Prostate gland (tissue), 2 donors: ENCODE data around the gene PTPRT. TPM values are rescaled to one million over a fixed set of nuclear protein-coding genes. Genes with fewer than 3 reads are reported as not detected.

ENCODE experiments used
- DNase-seq: peaks from one replicate; pipeline ENCODE4 v3.0.0-alpha.2; 2019; ENCODE audit warnings: low spot score
- H3K27ac ChIP-seq, 2 donors: fragments of 200-600 bp; sonication (generic); 2 replicates each; pipeline ENCODE4 v1.5.1; 2017 to 2019
- H3K27me3 ChIP-seq: fragments of 200-600 bp; sonication (generic); replicated peaks from 2 replicates; pipeline ENCODE4 v1.5.1; 2019; ENCODE audit not compliant: insufficient read depth
- H3K36me3 ChIP-seq, 2 donors: fragments of 200-600 bp; sonication (generic); 1 replicate in 1 of 2; 2 replicates in 1 of 2; pipeline versions ENCODE4 v1.5.1 to v1.8.1; 2017 to 2019
- H3K4me1 ChIP-seq: fragments of 200-600 bp; sonication (generic); replicated peaks from 2 replicates; pipeline ENCODE4 v1.5.1; 2019
- H3K4me3 ChIP-seq, 2 donors: fragments of 200-600 bp; sonication (generic); 2 replicates each; pipeline ENCODE4 v1.5.1; 2017 to 2019
- H3K9me3 ChIP-seq: fragments of 200-600 bp; sonication (generic); 2 replicates; pipeline ENCODE4 v1.5.1; 2017
- CTCF ChIP-seq, 4 experiments: fragments of 200-600 bp in 2 of 4; fragments of 450-650 bp in 2 of 4; sonication (generic) in 2 of 4; IDR thresholded peaks; 1 replicate in 3 of 4; 2 replicates in 1 of 4; pipeline ENCODE4 v1.5.1; 2016 to 2019; ENCODE audit warnings: antibody characterized with exemption in 4 of 4, mild to moderate bottlenecking in 2 of 4, moderate library complexity in 2 of 4
- POLR2A ChIP-seq: fragments of 450-650 bp; IDR thresholded peaks from one replicate; pipeline ENCODE4 v1.6.1; 2016; ENCODE audit warnings: antibody characterized with exemption, mild to moderate bottlenecking
- POLR2AphosphoS5 ChIP-seq: sonication (generic); formaldehyde crosslinking; IDR thresholded peaks from one replicate; pipeline ENCODE4 v1.6.1; 2017; ENCODE audit warnings: antibody characterized with exemption
- WGBS: methylation state at CpG from one replicate; pipeline ENCODE4 v1.1.5; 2018; 5-methylcytosine and 5-hydroxymethylcytosine counted together
- intact Hi-C: fragments of 100-400 bp; cut with DNase I; formaldehyde crosslinking; loops from one replicate; pipeline ENCODE4 v1.14.2; 2022
- total RNA-seq, 2 donors: library from RNA; depleted of rRNA; stranded (reverse); fragments of >200 nt; gene quantifications; one replicate each; pipeline ENCODE4 v1.1.0, GENCODE V29; 2016

PTPRT gene
- total RNA-seq, 2 donors from 2014 or later: 1.5 to 3.5 TPM

DNA sequence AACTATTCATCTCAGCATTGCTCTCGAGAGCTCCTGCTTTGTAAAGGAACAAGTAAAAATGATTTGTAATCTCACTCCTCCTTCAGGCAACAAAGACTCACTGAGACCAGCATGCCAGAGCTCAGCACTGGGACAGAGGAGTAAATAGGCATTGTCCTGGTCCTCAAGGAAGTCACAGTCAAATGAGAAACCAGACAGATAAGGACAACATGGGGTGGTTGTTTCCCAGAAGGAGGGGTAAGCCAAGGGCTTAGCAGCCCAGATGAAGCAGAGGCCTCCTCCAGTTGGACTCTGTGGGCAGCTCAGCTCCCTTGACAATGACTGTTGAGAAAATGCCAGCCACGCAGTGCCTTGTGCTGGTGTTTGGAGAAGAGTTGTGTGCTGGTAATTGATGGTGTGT lies 1145.8 kb downstream of the PTPRT start:
- Histone ChIP-seq H3K9me3 (no peaks in the 10 kb centered on the region), H3K4me3 (no peak overlapping the region), H3K27ac (no peak overlapping the region), H3K27me3 (no peaks in the 10 kb centered on the region), H3K36me3 (no peaks in the 10 kb centered on the region), H3K4me1 (no peaks in the 10 kb centered on the region)
- WGBS: 70% methylated on average over 2 of the region's 2 CpGs
- TF ChIP-seq CTCF (IDR thresholded peaks at IDR 0.05): no peak
- TF ChIP-seq POLR2A: no peak
- no peak for TF ChIP-seq POLR2AphosphoS5
- no peak for DNase-seq
- intact Hi-C loops: no loop called here

- Histone ChIP-seq H3K36me3 (no peaks in the 10 kb centered on the region), H3K4me1 (no peaks in the 10 kb centered on the region), H3K27ac (no peak overlapping the region), H3K27me3 (no peaks in the 10 kb centered on the region), H3K9me3 (no peaks in the 10 kb centered on the region), H3K4me3 (no peak overlapping the region)
- 20% methylated on average over 6 of the region's 6 CpGs for WGBS
- DNase-seq: no peak
- intact Hi-C loops: no loop called here
- TF ChIP-seq POLR2AphosphoS5 (no peak), POLR2A (no peak), CTCF (IDR thresholded peaks at IDR 0.05) (no peak)
Observed at GRCh38 chr20:42041000-42041565, 1148.6 kb downstream of the PTPRT start.

GRCh38 chr20:42027746-42028268 lies 1161.9 kb downstream of the PTPRT start:
- no peak overlapping the region for H3K27ac ChIP-seq
- intact Hi-C loops: no loop called here
- H3K4me1 ChIP-seq: no peaks in the 10 kb centered on the region
- TF ChIP-seq POLR2A (no peak), CTCF (IDR thresholded peaks at IDR 0.05) (no peak), POLR2AphosphoS5 (no peak)
- H3K4me3 ChIP-seq: no peak overlapping the region
- 80% methylated on average over 1 of the region's 1 CpG for WGBS
- H3K9me3 ChIP-seq: no peaks in the 10 kb centered on the region
- H3K36me3 ChIP-seq: no peaks in the 10 kb centered on the region
- DNase-seq: no peak
- H3K27me3 ChIP-seq: peaks cover 3% of the 10 kb centered on the region

GRCh38 chr20:42026599-42026998 lies 1163.1 kb downstream of the PTPRT start:
- no peak for TF ChIP-seq CTCF (IDR thresholded peaks at IDR 0.05)
- no peak for TF ChIP-seq POLR2A
- no peak for TF ChIP-seq POLR2AphosphoS5
- no peak overlapping the region for H3K27ac ChIP-seq
- H3K9me3 ChIP-seq: no peaks in the 10 kb centered on the region
- H3K4me3 ChIP-seq: no peak overlapping the region
- DNase-seq: no peak
- no peaks in the 10 kb centered on the region for H3K4me1 ChIP-seq
- 63% methylated on average over 4 of the region's 4 CpGs for WGBS
- intact Hi-C loops: no loop called here
- peaks cover 3% of the 10 kb centered on the region for H3K27me3 ChIP-seq
- no peaks in the 10 kb centered on the region for H3K36me3 ChIP-seq

- Histone ChIP-seq H3K4me3 (no peak overlapping the region), H3K27me3 (peaks cover 3% of the 10 kb centered on the region), H3K4me1 (no peaks in the 10 kb centered on the region), H3K9me3 (no peaks in the 10 kb centered on the region), H3K27ac (no peak overlapping the region), H3K36me3 (no peaks in the 10 kb centered on the region)
- intact Hi-C loops: no loop called here
- WGBS: 27% methylated on average over 5 of the region's 5 CpGs
- no peak for DNase-seq
- TF ChIP-seq CTCF (IDR thresholded peaks at IDR 0.05) (no peak), POLR2A (no peak), POLR2AphosphoS5 (no peak)
Observed at GRCh38 chr20:42024653-42025052, 1165.1 kb downstream of the PTPRT start.
